Measurements from ENCODE around the gene LAPTM4A.

LAPTM4A gene

GRCh38 chr2:20025065-20025786, 26.2 kb downstream of the LAPTM4A start:
- no peaks in the 10 kb centered on the region for H3K27me3 ChIP-seq (ENCODE audit: control insufficient read depth in 2 of 2, insufficient read depth in 2 of 2, low read length in 2 of 2)
- peaks cover 2 to 3% of the 10 kb centered on the region in 2 donors for H3K4me1 ChIP-seq (ENCODE audit: control insufficient read depth in 2 of 2, insufficient read depth in 2 of 2, low read length in 2 of 2)
- no peak overlapping the region for H3K9ac ChIP-seq (ENCODE audit: low read depth in 1 of 2, low read length in 2 of 2)
- H3K27ac ChIP-seq (ENCODE audit: low read depth in 2 of 2, low read length in 2 of 2): no peak overlapping the region
- peaks cover 3 to 14% of the 10 kb centered on the region in 2 donors for H3K36me3 ChIP-seq (ENCODE audit: control insufficient read depth in 2 of 2, insufficient read depth in 2 of 2, low read length in 2 of 2)
- no peaks in the 10 kb centered on the region for H3K9me3 ChIP-seq (ENCODE audit: control insufficient read depth in 2 of 2, low read length in 2 of 2)
- no peak overlapping the region for H3K4me3 ChIP-seq (ENCODE audit: low read length in 2 of 2)

GRCh38 chr2:20023688-20024087, 27.7 kb downstream of the LAPTM4A start:
- no peak overlapping the region for H3K9ac ChIP-seq (ENCODE audit: low read depth in 1 of 2, low read length in 2 of 2)
- H3K36me3 ChIP-seq (ENCODE audit: control insufficient read depth in 2 of 2, insufficient read depth in 2 of 2, low read length in 2 of 2): peaks cover 0 to 5% of the 10 kb centered on the region in 2 donors
- H3K4me3 ChIP-seq (ENCODE audit: low read length in 2 of 2): no peak overlapping the region
- H3K27me3 ChIP-seq (ENCODE audit: control insufficient read depth in 2 of 2, insufficient read depth in 2 of 2, low read length in 2 of 2): no peaks in the 10 kb centered on the region
- peaks cover 2 to 3% of the 10 kb centered on the region in 2 donors for H3K4me1 ChIP-seq (ENCODE audit: control insufficient read depth in 2 of 2, insufficient read depth in 2 of 2, low read length in 2 of 2)
- no peaks in the 10 kb centered on the region for H3K9me3 ChIP-seq (ENCODE audit: control insufficient read depth in 2 of 2, low read length in 2 of 2)
- no peak overlapping the region for H3K27ac ChIP-seq (ENCODE audit: low read depth in 2 of 2, low read length in 2 of 2)

- Histone ChIP-seq H3K27ac (ENCODE audit: low read depth in 2 of 2, low read length in 2 of 2) (no peak overlapping the region), H3K9me3 (ENCODE audit: control insufficient read depth in 2 of 2, low read length in 2 of 2) (no peaks in the 10 kb centered on the region), H3K27me3 (ENCODE audit: control insufficient read depth in 2 of 2, insufficient read depth in 2 of 2, low read length in 2 of 2) (no peaks in the 10 kb centered on the region), H3K36me3 (ENCODE audit: control insufficient read depth in 2 of 2, insufficient read depth in 2 of 2, low read length in 2 of 2) (no peaks in the 10 kb centered on the region), H3K4me3 (ENCODE audit: low read length in 2 of 2) (no peak overlapping the region), H3K9ac (ENCODE audit: low read depth in 1 of 2, low read length in 2 of 2) (no peak overlapping the region), H3K4me1 (ENCODE audit: control insufficient read depth in 2 of 2, insufficient read depth in 2 of 2, low read length in 2 of 2) (peaks cover 0 to 2% of the 10 kb centered on the region in 2 donors)
These were observed 29.9 kb downstream of the LAPTM4A start for GRCh38 chr2:20021405-20022009.

GRCh38 chr2:20019747-20020146, 31.7 kb downstream of the LAPTM4A start:
- no peak overlapping the region for H3K4me3 ChIP-seq (ENCODE audit: low read length in 2 of 2)
- H3K36me3 ChIP-seq (ENCODE audit: control insufficient read depth in 2 of 2, insufficient read depth in 2 of 2, low read length in 2 of 2): no peaks in the 10 kb centered on the region
- H3K27me3 ChIP-seq (ENCODE audit: control insufficient read depth in 2 of 2, insufficient read depth in 2 of 2, low read length in 2 of 2): no peaks in the 10 kb centered on the region
- peaks cover 0 to 2% of the 10 kb centered on the region in 2 donors for H3K4me1 ChIP-seq (ENCODE audit: control insufficient read depth in 2 of 2, insufficient read depth in 2 of 2, low read length in 2 of 2)
- H3K9me3 ChIP-seq (ENCODE audit: control insufficient read depth in 2 of 2, low read length in 2 of 2): no peaks in the 10 kb centered on the region
- H3K9ac ChIP-seq (ENCODE audit: low read depth in 1 of 2, low read length in 2 of 2): no peak overlapping the region
- H3K27ac ChIP-seq (ENCODE audit: low read depth in 2 of 2, low read length in 2 of 2): no peak overlapping the region

GRCh38 chr2:20018601-20019152, 32.8 kb downstream of the LAPTM4A start:
- no peak overlapping the region for H3K9ac ChIP-seq (ENCODE audit: low read depth in 1 of 2, low read length in 2 of 2)
- H3K36me3 ChIP-seq (ENCODE audit: control insufficient read depth in 2 of 2, insufficient read depth in 2 of 2, low read length in 2 of 2): no peaks in the 10 kb centered on the region
- H3K4me3 ChIP-seq (ENCODE audit: low read length in 2 of 2): no peak overlapping the region
- no peaks in the 10 kb centered on the region for H3K9me3 ChIP-seq (ENCODE audit: control insufficient read depth in 2 of 2, low read length in 2 of 2)
- H3K27ac ChIP-seq (ENCODE audit: low read depth in 2 of 2, low read length in 2 of 2): no peak overlapping the region
- H3K4me1 ChIP-seq (ENCODE audit: control insufficient read depth in 2 of 2, insufficient read depth in 2 of 2, low read length in 2 of 2): peaks cover 0 to 2% of the 10 kb centered on the region in 2 donors
- H3K27me3 ChIP-seq (ENCODE audit: control insufficient read depth in 2 of 2, insufficient read depth in 2 of 2, low read length in 2 of 2): no peaks in the 10 kb centered on the region

- H3K27me3 ChIP-seq (ENCODE audit: control insufficient read depth in 2 of 2, insufficient read depth in 2 of 2, low read length in 2 of 2): peaks cover 8 to 13% of the 10 kb centered on the region in 2 donors
- peaks cover 0 to 3% of the 10 kb centered on the region in 2 donors for H3K4me1 ChIP-seq (ENCODE audit: control insufficient read depth in 2 of 2, insufficient read depth in 2 of 2, low read length in 2 of 2)
- no peaks in the 10 kb centered on the region for H3K36me3 ChIP-seq (ENCODE audit: control insufficient read depth in 2 of 2, insufficient read depth in 2 of 2, low read length in 2 of 2)
- no peak overlapping the region for H3K4me3 ChIP-seq (ENCODE audit: low read length in 2 of 2)
- H3K27ac ChIP-seq (ENCODE audit: low read depth in 2 of 2, low read length in 2 of 2): no peak overlapping the region
- no peak overlapping the region for H3K9ac ChIP-seq (ENCODE audit: low read depth in 1 of 2, low read length in 2 of 2)
- no peaks in the 10 kb centered on the region for H3K9me3 ChIP-seq (ENCODE audit: control insufficient read depth in 2 of 2, low read length in 2 of 2)
These were observed 35.1 kb downstream of the LAPTM4A start for GRCh38 chr2:20016346-20016745.

GRCh38 chr2:20015482-20016083, 35.8 kb downstream of the LAPTM4A start:
- Histone ChIP-seq H3K4me1 (ENCODE audit: control insufficient read depth in 2 of 2, insufficient read depth in 2 of 2, low read length in 2 of 2) (peaks cover 0 to 3% of the 10 kb centered on the region in 2 donors), H3K4me3 (ENCODE audit: low read length in 2 of 2) (no peak overlapping the region), H3K27me3 (ENCODE audit: control insufficient read depth in 2 of 2, insufficient read depth in 2 of 2, low read length in 2 of 2) (peaks cover 15 to 20% of the 10 kb centered on the region in 2 donors)

GRCh38 chr2:20013126-20013849, 38.1 kb downstream of the LAPTM4A start:
- Histone ChIP-seq H3K4me1 (ENCODE audit: control insufficient read depth in 2 of 2, insufficient read depth in 2 of 2, low read length in 2 of 2) (peaks cover 0 to 3% of the 10 kb centered on the region in 2 donors), H3K36me3 (ENCODE audit: control insufficient read depth in 2 of 2, insufficient read depth in 2 of 2, low read length in 2 of 2) (no peaks in the 10 kb centered on the region), H3K27me3 (ENCODE audit: control insufficient read depth in 2 of 2, insufficient read depth in 2 of 2, low read length in 2 of 2) (peaks cover 18 to 26% of the 10 kb centered on the region in 2 donors), H3K4me3 (ENCODE audit: low read length in 2 of 2) (peak overlapping the region; percentile 35 to 55), H3K9me3 (ENCODE audit: control insufficient read depth in 2 of 2, low read length in 2 of 2) (no peaks in the 10 kb centered on the region), H3K27ac (ENCODE audit: low read depth in 2 of 2, low read length in 2 of 2) (no peak overlapping the region), H3K9ac (ENCODE audit: low read depth in 1 of 2, low read length in 2 of 2) (no peak overlapping the region)

More at GRCh38 chr2:20015482-20016083, 35.8 kb downstream of the LAPTM4A start:
- Histone ChIP-seq H3K9ac (ENCODE audit: low read depth in 1 of 2, low read length in 2 of 2) (no peak overlapping the region), H3K9me3 (ENCODE audit: control insufficient read depth in 2 of 2, low read length in 2 of 2) (no peaks in the 10 kb centered on the region), H3K36me3 (ENCODE audit: control insufficient read depth in 2 of 2, insufficient read depth in 2 of 2, low read length in 2 of 2) (no peaks in the 10 kb centered on the region), H3K27ac (ENCODE audit: low read depth in 2 of 2, low read length in 2 of 2) (no peak overlapping the region)

GRCh38 chr2:20012282-20013125, 38.9 kb downstream of the LAPTM4A start, which contains the start of gene MATN3:
Gene MATN3, minus strand, starts transcription at chr2:20012668. Its CDS starts 37 bp downstream, at chr2:20012631.
- H3K9me3 ChIP-seq (ENCODE audit: control insufficient read depth in 2 of 2, low read length in 2 of 2): no peaks in the 10 kb centered on the region
- H3K27me3 ChIP-seq (ENCODE audit: control insufficient read depth in 2 of 2, insufficient read depth in 2 of 2, low read length in 2 of 2): peaks cover 18 to 26% of the 10 kb centered on the region in 2 donors
- H3K4me1 ChIP-seq (ENCODE audit: control insufficient read depth in 2 of 2, insufficient read depth in 2 of 2, low read length in 2 of 2): peaks cover 0 to 3% of the 10 kb centered on the region in 2 donors
- no peak within 1 kb of the TSS for H3K9ac ChIP-seq (ENCODE audit: low read depth in 1 of 2, low read length in 2 of 2)
- H3K36me3 ChIP-seq (ENCODE audit: control insufficient read depth in 2 of 2, insufficient read depth in 2 of 2, low read length in 2 of 2): no peaks in the 10 kb centered on the region
- H3K27ac ChIP-seq (ENCODE audit: low read depth in 2 of 2, low read length in 2 of 2): no peak within 1 kb of the TSS
- peak within 1 kb of the TSS; percentile 42 to 55 for H3K4me3 ChIP-seq (ENCODE audit: low read length in 2 of 2)
